AG09309 (cell line): ENCODE data around the gene FRMD4A.

Experiments
- DNase-seq: peaks from one replicate; pipeline ENCODE4 v3.0.0-alpha.2; 2010; ENCODE audit warnings: low read depth
- H3K4me3 ChIP-seq: 2 replicates; pipeline ENCODE4 v1.5.1; 2011; ENCODE audit warnings: mild to moderate bottlenecking, low read depth, low read length, moderate library complexity; ENCODE audit not compliant: control insufficient read depth
- CTCF ChIP-seq: IDR thresholded peaks from 2 replicates; pipeline ENCODE4 v1.5.1; 2011; ENCODE audit warnings: mild to moderate bottlenecking, low read depth, low read length, inconsistent platforms; ENCODE audit not compliant: insufficient read depth, control insufficient read depth; ENCODE audit errors: missing control alignments

Gene FRMD4A

GRCh38 chr10:14360515-14360914, 29.8 kb upstream of the FRMD4A start:
- no peak for TF ChIP-seq CTCF
- DNase-seq, result no peak
- no peak overlapping the region for H3K4me3 ChIP-seq

GRCh38 chr10:14358886-14359573, 28.3 kb upstream of the FRMD4A start:
- no peak overlapping the region for H3K4me3 ChIP-seq
- no peak for TF ChIP-seq CTCF
- no peak for DNase-seq

GRCh38 chr10:14356921-14357320, 26.2 kb upstream of the FRMD4A start:
- TF ChIP-seq CTCF, result no peak
- no peak overlapping the region for H3K4me3 ChIP-seq
- peak; percentile 4 for DNase-seq

GRCh38 chr10:14355750-14356149, 25.0 kb upstream of the FRMD4A start:
- no peak for DNase-seq
- H3K4me3 ChIP-seq, result no peak overlapping the region
- no peak for TF ChIP-seq CTCF

- TF ChIP-seq CTCF, result no peak
- DNase-seq, result no peak
- no peak overlapping the region for H3K4me3 ChIP-seq
Observed at GRCh38 chr10:14353291-14353913, 22.7 kb upstream of the FRMD4A start.

GRCh38 chr10:14350006-14350405, 19.3 kb upstream of the FRMD4A start:
- no peak for DNase-seq
- TF ChIP-seq CTCF, result no peak
- no peak overlapping the region for H3K4me3 ChIP-seq
